ENCODE data around the gene CELF3. TPM values are rescaled to one million over a fixed set of nuclear protein-coding genes. Genes with fewer than 3 reads are reported as not detected.

CELF3 gene
- total RNA-seq, 4 donors from 2014 or later: 1.4 TPM; not detected in 3

- H3K4me1 ChIP-seq: peaks cover 0 to 5% of the 10 kb centered on the region in 2 donors
- H3K27ac ChIP-seq: no peak overlapping the region
- H3K9me3 ChIP-seq: no peaks in the 10 kb centered on the region
- H3K4me3 ChIP-seq (replicated peaks in 1 of 3): no peak overlapping the region
- DNase-seq: no peak
- TF ChIP-seq CTCF (IDR thresholded peaks at IDR 0.05) (no peak), POLR2A (IDR thresholded peaks at IDR 0.05) (no peak)
- H3K27me3 ChIP-seq: no peaks in the 10 kb centered on the region
- intact Hi-C loops (cut with DNase I): no loop called here
- no peaks in the 10 kb centered on the region for H3K36me3 ChIP-seq
- 89 to 97% methylated on average over 1 of the region's 1 CpG for WGBS, 2 donors
Observed at GRCh38 chr1:151653397-151653796, 63.2 kb downstream of the CELF3 start.

Small RNAs within 50 kb of the gene (small RNA-seq; reads per million reads assigned to genes)
- not detected for gene RNU6-662P

Other genes starting within 250 kb of the CELF3 start
- 10 to 100 TPM in 1 of 4 donors, 1 to 10 TPM in 3; 7.7 to 14.9 (median 8.7) TPM for gene CGN, start 205.4 kb downstream of the CELF3 start, total RNA-seq
- gene TUFT1, start 176.5 kb downstream of the CELF3 start, total RNA-seq: 1 to 10 TPM; 4.0 to 8.8 (median 5.0) TPM
- 10 to 100 TPM; 33.8 to 43.4 (median 37.9) TPM for gene SNX27, start 104.8 kb downstream of the CELF3 start, total RNA-seq
- not detected for gene RIIAD1, start 4.7 kb upstream of the CELF3 start, total RNA-seq
- gene MRPL9, start 46.7 kb upstream of the CELF3 start, total RNA-seq: 10 to 100 TPM; 57.2 to 66.5 (median 61.8) TPM
- 10 to 100 TPM; 10.8 to 17.1 (median 13.1) TPM for gene TDRKH, start 73.7 kb upstream of the CELF3 start, total RNA-seq
- under 1 TPM; 0.13 to 0.63 (median 0.24) TPM for gene LINGO4, start 88.6 kb upstream of the CELF3 start, total RNA-seq
- gene RORC, start 115.0 kb upstream of the CELF3 start, total RNA-seq: 10 to 100 TPM; 29.7 to 48.4 (median 38.8) TPM
- 1 to 10 TPM in 1 of 4 donors, under 1 TPM in 2, not detected in 1; 0.29 to 1.3 (median 0.33) TPM for gene C2CD4D, start 123.0 kb upstream of the CELF3 start, total RNA-seq
- gene THEM5, start 136.9 kb upstream of the CELF3 start, total RNA-seq: not detected
- 10 to 100 TPM; 28.5 to 32.5 (median 31.3) TPM for gene THEM4, start 192.7 kb upstream of the CELF3 start, total RNA-seq

Data from thyroid gland (tissue), 4 donors.